Cerebellar cortex (tissue), 1 donor: ENCODE measurements around the gene SLC35D2.
"Not testable (repeated sequence)": the region's sequence is repeated elsewhere in the genome, so short reads cannot be mapped to it uniquely, and the experiment has no call there.

ENCODE experiments used
- DNase-seq: peaks from one replicate; pipeline ENCODE4 v3.0.0-alpha.2; 2015; ENCODE audit warnings: low spot score

The SLC35D2 gene

GRCh38 chr9:96309850-96310249 is 73.7 kb downstream of the SLC35D2 start:
- DNase-seq, result no peak

- not testable (repeated sequence) for DNase-seq
Observed at GRCh38 chr9:96306958-96307357, 76.6 kb downstream of the SLC35D2 start.

- DNase-seq, result no peak
Observed at GRCh38 chr9:96305171-96305570, 78.3 kb downstream of the SLC35D2 start.

- DNase-seq, result no peak
Observed at GRCh38 chr9:96304230-96304629, 79.3 kb downstream of the SLC35D2 start.

GRCh38 chr9:96302021-96302420 is 81.5 kb downstream of the SLC35D2 start, which contains the start of gene HSD17B3:
Gene HSD17B3 (minus strand): TSS chr9:96302176. CDS start chr9:96302104, 72 bp downstream.
- DNase-seq, result no peak

GRCh38 chr9:96299823-96300222 is 83.7 kb downstream of the SLC35D2 start:
- no peak for DNase-seq

- no peak for DNase-seq
Observed at GRCh38 chr9:96294159-96294545, 89.4 kb downstream of the SLC35D2 start.

GRCh38 chr9:96293498-96294158 is 89.9 kb downstream of the SLC35D2 start:
- DNase-seq, result no peak

GRCh38 chr9:96289392-96289791 is 94.1 kb downstream of the SLC35D2 start:
- DNase-seq, result no peak

GRCh38 chr9:96281641-96282040 is 101.9 kb downstream of the SLC35D2 start:
- DNase-seq, result no peak

- no peak for DNase-seq
Observed at GRCh38 chr9:96279932-96280331, 103.6 kb downstream of the SLC35D2 start.

- DNase-seq, result no peak
Observed at GRCh38 chr9:96274939-96275338, 108.6 kb downstream of the SLC35D2 start.
